Upper lobe of left lung (tissue), 6 donors: ENCODE measurements around the gene MTRF1. TPM values are rescaled to one million over a fixed set of nuclear protein-coding genes. Genes with fewer than 3 reads are reported as not detected.

Experiments used
- ATAC-seq, 2 donors: fragments of 200-7000 bp; cut with Tn5 transposase; one replicate each; pipeline ENCODE4 v1.9.1; 2022; ENCODE audit warnings: mild to moderate bottlenecking in 2 of 2, moderate library complexity in 2 of 2; ENCODE audit not compliant: low FRiP score in 2 of 2
- DNase-seq, 2 donors: peaks; one replicate each; pipeline ENCODE4 v3.0.0-alpha.2; 2019 to 2020
- H3K27ac ChIP-seq, 4 donors: fragments of 200-600 bp; sonication (generic); one replicate each; pipeline ENCODE4 v1.5.1; 2016 to 2019
- H3K27me3 ChIP-seq, 4 donors: fragments of 200-600 bp; sonication (generic); one replicate each; pipeline ENCODE4 v1.5.1; 2017 to 2019
- H3K36me3 ChIP-seq, 4 donors: fragments of 200-600 bp; sonication (generic); one replicate each; pipeline ENCODE4 v1.5.1; 2016 to 2019
- H3K4me1 ChIP-seq, 4 donors: fragments of 200-600 bp; sonication (generic); one replicate each; pipeline ENCODE4 v1.5.1; 2018 to 2019
- H3K4me3 ChIP-seq, 4 donors: fragments of 200-600 bp; sonication (generic); one replicate each; pipeline ENCODE4 v1.5.1; 2017 to 2019; ENCODE audit warnings: mild to moderate bottlenecking in 2 of 4, moderate library complexity in 1 of 4
- H3K9me3 ChIP-seq, 4 donors: fragments of 200-600 bp; sonication (generic); one replicate each; pipeline ENCODE4 v1.5.1; 2018 to 2019
- EP300 ChIP-seq, 4 donors: sonication (generic); formaldehyde crosslinking; IDR thresholded peaks; one replicate each; pipeline ENCODE4 v1.5.1; 2017; ENCODE audit warnings: antibody characterized with exemption in 4 of 4, control low read depth in 2 of 4
- POLR2A ChIP-seq, 4 donors: fragments of 450-650 bp; IDR thresholded peaks; one replicate each; pipeline ENCODE4 v1.5.1; 2016 to 2017; ENCODE audit warnings: antibody characterized with exemption in 4 of 4, mild to moderate bottlenecking in 2 of 4
- POLR2AphosphoS5 ChIP-seq, 2 donors: sonication (generic); formaldehyde crosslinking; IDR thresholded peaks; one replicate each; pipeline ENCODE4 v1.5.1; 2017; ENCODE audit warnings: antibody characterized with exemption in 2 of 2
- WGBS, 2 donors: methylation state at CpG; one replicate each; pipeline ENCODE4 v1.1.5; 2017 to 2018; 5-methylcytosine and 5-hydroxymethylcytosine counted together
- total RNA-seq, 6 donors: library from RNA; depleted of rRNA in 4 of 6; stranded (reverse); fragments of >200 nt in 4 of 6; gene quantifications; one replicate each; pipeline versions ENCODE4 v1.1.0 to v1.2.1, GENCODE V29; 2016 to 2021
- TF ChIP-seq, protein P1 (sequence below), 6 experiments: fragments of 450-650 bp in 4 of 6; fragments of 200-600 bp in 2 of 6; sonication (generic) in 2 of 6; IDR thresholded peaks; one replicate each; pipeline ENCODE4 v1.5.1; 2016 to 2019; ENCODE audit warnings: antibody characterized with exemption in 6 of 6
- donor health status: DM: no; HTN: no; CAD: no; lungs with moderate emphysema.
- donor health status: DM: no; HTN: yes; CAD: no; lungs with severe emphysema.

MTRF1 gene
- total RNA-seq, 6 donors from 2014 or later, result 7.8 to 35.6 (median 9.4) TPM

DNA sequence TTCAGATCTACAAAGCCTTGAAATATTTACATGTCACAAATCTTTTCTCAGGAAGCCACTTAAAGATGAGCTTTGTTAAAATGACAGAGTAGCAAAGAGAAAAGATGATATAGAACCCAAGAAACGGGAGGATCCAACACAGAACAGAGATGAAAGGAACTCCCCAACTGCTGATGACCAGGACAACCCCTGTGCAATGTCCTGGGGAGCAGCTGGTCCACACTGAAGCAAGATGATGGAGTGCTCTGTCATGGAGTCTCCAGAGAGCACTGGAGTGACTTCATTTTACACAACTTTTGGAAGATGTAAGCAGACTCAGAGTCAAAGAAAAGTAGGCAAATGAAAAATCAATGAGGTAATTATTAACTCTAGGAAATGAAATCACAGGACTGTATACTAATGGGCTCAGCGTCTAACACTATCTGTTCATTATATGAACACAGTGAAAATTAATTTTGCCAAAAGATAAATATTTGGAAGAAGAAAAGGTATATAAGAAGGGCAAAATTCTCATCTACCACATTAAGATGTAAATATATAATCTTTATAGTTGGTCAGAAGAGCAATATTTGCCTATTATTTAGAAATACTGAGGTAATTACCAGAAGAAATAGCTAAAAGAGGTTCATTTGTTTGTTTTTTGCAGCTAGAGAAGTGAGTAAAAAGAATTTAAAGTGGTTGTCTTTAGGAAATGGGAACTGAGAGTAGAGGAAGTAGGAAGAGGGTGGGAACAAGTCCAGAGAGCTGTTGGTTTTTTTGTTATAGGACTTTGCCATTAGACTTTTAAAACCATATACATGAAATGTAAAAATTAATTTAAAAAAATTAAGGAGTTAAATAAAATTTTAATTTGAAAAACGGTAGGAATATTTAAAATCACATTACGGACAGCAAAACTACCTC, 30.5 kb downstream of the MTRF1 start:
- DNase-seq (no peak), ATAC-seq (no peak)
- Histone ChIP-seq H3K4me1 (peaks cover 0 to 12% (median 0%) of the 10 kb centered on the region in 4 donors), H3K36me3 (peaks cover 0 to 7% (median 0%) of the 10 kb centered on the region in 4 donors), H3K27me3 (no peaks in the 10 kb centered on the region), H3K27ac (no peak overlapping the region), H3K4me3 (no peak overlapping the region), H3K9me3 (no peaks in the 10 kb centered on the region)
- TF ChIP-seq, protein P1, sequence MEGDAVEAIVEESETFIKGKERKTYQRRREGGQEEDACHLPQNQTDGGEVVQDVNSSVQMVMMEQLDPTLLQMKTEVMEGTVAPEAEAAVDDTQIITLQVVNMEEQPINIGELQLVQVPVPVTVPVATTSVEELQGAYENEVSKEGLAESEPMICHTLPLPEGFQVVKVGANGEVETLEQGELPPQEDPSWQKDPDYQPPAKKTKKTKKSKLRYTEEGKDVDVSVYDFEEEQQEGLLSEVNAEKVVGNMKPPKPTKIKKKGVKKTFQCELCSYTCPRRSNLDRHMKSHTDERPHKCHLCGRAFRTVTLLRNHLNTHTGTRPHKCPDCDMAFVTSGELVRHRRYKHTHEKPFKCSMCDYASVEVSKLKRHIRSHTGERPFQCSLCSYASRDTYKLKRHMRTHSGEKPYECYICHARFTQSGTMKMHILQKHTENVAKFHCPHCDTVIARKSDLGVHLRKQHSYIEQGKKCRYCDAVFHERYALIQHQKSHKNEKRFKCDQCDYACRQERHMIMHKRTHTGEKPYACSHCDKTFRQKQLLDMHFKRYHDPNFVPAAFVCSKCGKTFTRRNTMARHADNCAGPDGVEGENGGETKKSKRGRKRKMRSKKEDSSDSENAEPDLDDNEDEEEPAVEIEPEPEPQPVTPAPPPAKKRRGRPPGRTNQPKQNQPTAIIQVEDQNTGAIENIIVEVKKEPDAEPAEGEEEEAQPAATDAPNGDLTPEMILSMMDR (IDR thresholded peaks at IDR 0.05), result no peak
- TF ChIP-seq POLR2AphosphoS5 (IDR thresholded peaks at IDR 0.05) (no peak), POLR2A (IDR thresholded peaks at IDR 0.05) (no peak), EP300 (IDR thresholded peaks at IDR 0.05) (no peak)
- 81 to 86% methylated on average over 4 of the region's 4 CpGs for WGBS, 2 donors

DNA sequence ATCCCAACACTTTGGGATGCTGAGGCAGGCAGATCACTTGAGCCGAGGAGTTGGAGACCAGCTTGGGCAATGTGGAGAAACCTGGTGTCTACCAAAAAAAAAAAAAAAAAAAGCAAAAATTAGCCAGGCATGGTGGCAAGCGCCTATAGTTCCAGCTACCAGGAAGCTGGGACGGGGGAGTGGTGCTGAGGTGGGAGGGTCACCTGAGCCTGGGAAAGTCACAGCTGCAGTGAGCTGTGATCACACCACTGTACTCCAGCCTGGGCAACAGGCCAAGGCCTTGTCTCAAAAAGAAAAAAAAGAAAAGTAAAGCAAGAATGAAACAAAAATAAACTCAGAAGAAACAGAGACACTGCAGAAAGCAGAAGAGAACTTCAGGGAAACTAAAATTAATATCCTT, 31.6 kb downstream of the MTRF1 start:
- DNase-seq (peak in 1 of 2 donors; percentile 73), ATAC-seq (no peak)
- Histone ChIP-seq H3K27ac (no peak overlapping the region), H3K27me3 (no peaks in the 10 kb centered on the region), H3K9me3 (no peaks in the 10 kb centered on the region), H3K36me3 (peaks cover 0 to 7% (median under 1%) of the 10 kb centered on the region in 4 donors), H3K4me3 (no peak overlapping the region), H3K4me1 (peaks cover 0 to 12% (median 0%) of the 10 kb centered on the region in 4 donors)
- no peak for TF ChIP-seq POLR2AphosphoS5 (IDR thresholded peaks at IDR 0.05)
- TF ChIP-seq, protein P1 (IDR thresholded peaks at IDR 0.05), result no peak
- WGBS, 2 donors, result 65 to 76% methylated on average over 3 of the region's 3 CpGs

DNA sequence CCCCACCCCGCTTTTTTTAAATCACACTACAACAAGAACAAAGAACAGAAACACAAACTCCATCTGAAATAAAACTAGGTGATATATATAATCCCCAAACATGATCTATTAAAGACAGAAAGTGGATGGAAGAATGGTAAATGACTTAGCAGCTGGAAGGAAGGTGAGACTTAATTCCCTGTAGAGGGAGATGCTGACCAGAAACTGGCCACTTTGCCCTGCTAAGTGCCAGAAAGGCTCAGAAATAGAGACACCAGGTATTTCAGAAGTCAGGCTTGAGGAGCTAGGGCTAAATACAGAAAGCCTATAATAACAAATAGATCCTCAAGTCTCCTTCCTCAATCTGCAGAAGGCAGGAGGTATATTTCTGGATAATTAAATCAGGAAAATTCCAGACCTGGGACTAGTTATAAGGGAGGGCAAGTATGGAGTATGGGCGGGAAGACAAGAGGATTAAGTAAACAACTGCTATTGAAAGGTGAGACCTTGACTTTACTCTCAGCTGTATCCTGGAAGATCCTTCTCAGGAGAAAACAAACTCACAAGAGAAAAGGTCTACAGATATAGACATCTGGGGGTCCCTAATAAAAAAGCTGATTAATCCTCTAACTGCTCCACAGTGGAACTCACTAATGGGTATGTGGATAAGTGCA, 32.2 kb downstream of the MTRF1 start:
- no peaks in the 10 kb centered on the region for H3K27me3 ChIP-seq
- no peak for DNase-seq
- H3K9me3 ChIP-seq, result no peaks in the 10 kb centered on the region
- 84 to 90% methylated on average over 2 of the region's 2 CpGs for WGBS, 2 donors
- H3K36me3 ChIP-seq, result peaks cover 0 to 7% (median 4%) of the 10 kb centered on the region in 4 donors
- peaks cover 0 to 12% (median 0%) of the 10 kb centered on the region in 4 donors for H3K4me1 ChIP-seq
- no peak overlapping the region for H3K27ac ChIP-seq
- TF ChIP-seq POLR2AphosphoS5 (IDR thresholded peaks at IDR 0.05) (no peak), EP300 (IDR thresholded peaks at IDR 0.05) (no peak), POLR2A (IDR thresholded peaks at IDR 0.05) (no peak)
- TF ChIP-seq, protein P1 (IDR thresholded peaks at IDR 0.05), result no peak
- no peak overlapping the region for H3K4me3 ChIP-seq
- no peak for ATAC-seq

DNA sequence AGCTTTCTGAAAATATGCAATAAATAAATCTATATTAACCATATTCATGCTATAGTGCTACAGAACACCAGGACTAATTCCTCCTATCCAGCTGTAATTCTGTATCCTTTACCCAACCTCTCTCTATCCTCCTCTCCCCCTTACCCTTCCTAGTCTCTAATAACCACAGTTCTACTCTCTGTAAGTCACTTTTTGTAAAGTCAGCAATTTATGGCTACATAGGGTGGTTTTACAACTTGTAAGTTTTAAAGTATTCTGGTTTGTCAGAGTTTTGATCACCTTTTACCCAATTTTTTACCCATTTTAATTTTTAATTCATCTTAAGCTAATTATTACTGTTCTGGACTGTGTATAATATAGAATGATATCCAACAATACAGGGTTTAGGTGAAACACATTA, 34.0 kb downstream of the MTRF1 start:
- no peak for TF ChIP-seq POLR2A (IDR thresholded peaks at IDR 0.05)
- TF ChIP-seq, protein P1 (IDR thresholded peaks at IDR 0.05), result no peak
- TF ChIP-seq POLR2AphosphoS5 (IDR thresholded peaks at IDR 0.05), result no peak
- TF ChIP-seq EP300 (IDR thresholded peaks at IDR 0.05), result no peak
- Histone ChIP-seq H3K27me3 (no peaks in the 10 kb centered on the region), H3K27ac (no peak overlapping the region), H3K4me3 (no peak overlapping the region), H3K36me3 (peaks cover 0 to 9% (median 5%) of the 10 kb centered on the region in 4 donors), H3K9me3 (no peaks in the 10 kb centered on the region), H3K4me1 (peaks cover 0 to 12% (median 0%) of the 10 kb centered on the region in 4 donors)
- DNase-seq (no peak), ATAC-seq (no peak)
